Right lobe of liver (tissue), 6 donors: ENCODE measurements around the gene CHAF1A. TPM values are rescaled to one million over a fixed set of nuclear protein-coding genes. Genes with fewer than 3 reads are reported as not detected.

ENCODE experiments used
- ATAC-seq, 4 donors: fragments of 200-7000 bp; cut with Tn5 transposase; one replicate each; pipeline ENCODE4 v1.9.1; 2020; ENCODE audit warnings: mild to moderate bottlenecking in 4 of 4, moderate library complexity in 4 of 4
- DNase-seq, 3 donors: peaks; one replicate each; pipeline ENCODE4 v3.0.0-alpha.2; 2020
- H3K27ac ChIP-seq, 3 donors: fragments of 200-600 bp; one replicate each; pipeline ENCODE4 v1.8.0; 2022
- H3K27me3 ChIP-seq, 2 donors: fragments of 200-600 bp; one replicate each; pipeline ENCODE4 v1.8.0; 2022
- H3K36me3 ChIP-seq, 4 donors: fragments of 200-600 bp; sonication (generic) in 1 of 4; one replicate each; pipeline versions ENCODE4 v1.5.1 to v1.8.0; 2017 to 2022; ENCODE audit warnings: control low read depth in 1 of 4
- H3K4me1 ChIP-seq, 4 donors: fragments of 200-600 bp; sonication (generic) in 1 of 4; one replicate each; pipeline versions ENCODE4 v1.5.1 to v1.8.0; 2017 to 2022; ENCODE audit warnings: control low read depth in 1 of 4
- H3K4me3 ChIP-seq, 3 donors: fragments of 200-600 bp; one replicate each; pipeline ENCODE4 v1.8.0; 2022
- H3K9me3 ChIP-seq, 4 donors: fragments of 200-600 bp; sonication (generic) in 1 of 4; one replicate each; pipeline versions ENCODE4 v1.5.1 to v1.8.0; 2017 to 2022; ENCODE audit warnings: control low read depth in 1 of 4
- POLR2A ChIP-seq: fragments of 450-650 bp; IDR thresholded peaks from one replicate; pipeline ENCODE4 v1.6.1; 2017; ENCODE audit warnings: antibody characterized with exemption, mild to moderate bottlenecking
- WGBS: methylation state at CpG from one replicate; pipeline ENCODE4 v1.1.6; 2018; ENCODE audit warnings: low coverage, low lambda C conversion rate; ENCODE audit not compliant: insufficient coverage; ENCODE audit errors: missing lambda C conversion rate; 5-methylcytosine and 5-hydroxymethylcytosine counted together
- intact Hi-C, 2 donors: fragments of 100-400 bp; cut with DNase I; formaldehyde crosslinking; loops; one replicate each; pipeline versions ENCODE4 v1.11.2 to v1.14.1; 2022
- total RNA-seq, 6 experiments: library from RNA; depleted of rRNA in 2 of 6; stranded (reverse); fragments of >200 nt in 2 of 6; fragmentation: NEBNext Ultra II Directional in 3 of 6; extraction: Animal tissue kit (Norgen Biotek cat#: 25700) in 3 of 6; gene quantifications; one replicate each; pipeline versions ENCODE4 v1.1.0 to v1.2.4, GENCODE V29; 2016 to 2023
- TF ChIP-seq, protein P1 (sequence below), 4 donors: fragments of 200-600 bp in 3 of 4; fragments of 450-650 bp in 1 of 4; IDR thresholded peaks; one replicate each; pipeline versions ENCODE4 v1.5.1 to v1.8.0; 2016 to 2022; ENCODE audit warnings: antibody characterized with exemption in 4 of 4, mild to moderate bottlenecking in 2 of 4
- donor health status: DM: no; HTN: yes; CAD: no.
- donor health status: DM: no; HTN: no; CAD: no.
- donor health status: DM: no; HTN: no; CAD: no.
- donor health status: DM: no; HTN: yes; CAD: no.
- donor health status: DM: no; HTN: yes; CAD: no.

Gene CHAF1A
- total RNA-seq, 6 experiments from 2014 or later = 3.1 to 9.2 (median 3.5) TPM

DNA sequence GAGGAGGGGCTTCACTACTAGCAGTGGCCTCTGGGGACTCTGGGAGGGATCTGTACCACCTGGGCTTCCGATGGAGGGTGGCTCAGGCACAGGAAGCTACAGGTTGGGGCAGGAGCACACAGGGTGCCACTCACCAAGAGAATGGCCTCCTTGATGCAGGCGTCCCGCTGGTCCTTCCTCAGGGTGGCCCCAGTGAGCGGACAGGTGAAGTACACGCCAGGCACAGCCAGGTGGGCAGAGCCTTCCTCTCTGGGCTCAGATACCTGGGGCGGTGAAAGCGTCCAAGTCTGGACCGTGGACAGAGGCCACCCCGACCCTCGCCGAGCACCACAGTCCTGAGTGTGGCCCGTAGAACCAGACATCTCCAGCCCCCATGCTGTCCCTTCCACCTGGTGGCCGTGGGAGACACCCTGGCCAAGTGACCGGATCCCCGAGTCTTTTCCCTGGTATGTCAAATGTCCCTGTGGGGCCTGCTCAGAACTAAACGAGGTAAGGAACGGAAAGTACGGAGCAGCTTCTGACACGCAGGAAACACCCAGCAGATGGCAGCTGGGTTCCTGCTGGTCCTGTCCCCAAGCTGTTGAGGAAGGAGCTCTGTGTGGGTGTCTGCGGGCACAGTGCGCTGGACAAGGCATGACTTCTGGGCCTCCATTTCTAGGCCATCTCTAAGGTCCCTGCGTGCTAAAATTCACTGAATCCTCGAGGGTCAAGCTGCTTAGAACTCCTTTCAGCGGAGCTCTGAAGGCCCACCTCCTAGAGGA is 50.0 kb downstream of the CHAF1A start:
- H3K9me3 ChIP-seq = no peaks in the 10 kb centered on the region
- no peak for DNase-seq
- no peak overlapping the region for H3K4me3 ChIP-seq
- intact Hi-C loops = loop anchor here in 1 of 2 donors (10.0 kb wide), 1 partner anchor 48 kb away; the partner anchor contains the start of genes CHAF1A and SH3GL1
- H3K4me1 ChIP-seq = peaks cover 0 to 23% (median 8%) of the 10 kb centered on the region in 4 donors
- no peak overlapping the region for H3K27ac ChIP-seq
- no peaks in the 10 kb centered on the region for H3K27me3 ChIP-seq
- TF ChIP-seq, protein P1, sequence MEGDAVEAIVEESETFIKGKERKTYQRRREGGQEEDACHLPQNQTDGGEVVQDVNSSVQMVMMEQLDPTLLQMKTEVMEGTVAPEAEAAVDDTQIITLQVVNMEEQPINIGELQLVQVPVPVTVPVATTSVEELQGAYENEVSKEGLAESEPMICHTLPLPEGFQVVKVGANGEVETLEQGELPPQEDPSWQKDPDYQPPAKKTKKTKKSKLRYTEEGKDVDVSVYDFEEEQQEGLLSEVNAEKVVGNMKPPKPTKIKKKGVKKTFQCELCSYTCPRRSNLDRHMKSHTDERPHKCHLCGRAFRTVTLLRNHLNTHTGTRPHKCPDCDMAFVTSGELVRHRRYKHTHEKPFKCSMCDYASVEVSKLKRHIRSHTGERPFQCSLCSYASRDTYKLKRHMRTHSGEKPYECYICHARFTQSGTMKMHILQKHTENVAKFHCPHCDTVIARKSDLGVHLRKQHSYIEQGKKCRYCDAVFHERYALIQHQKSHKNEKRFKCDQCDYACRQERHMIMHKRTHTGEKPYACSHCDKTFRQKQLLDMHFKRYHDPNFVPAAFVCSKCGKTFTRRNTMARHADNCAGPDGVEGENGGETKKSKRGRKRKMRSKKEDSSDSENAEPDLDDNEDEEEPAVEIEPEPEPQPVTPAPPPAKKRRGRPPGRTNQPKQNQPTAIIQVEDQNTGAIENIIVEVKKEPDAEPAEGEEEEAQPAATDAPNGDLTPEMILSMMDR (IDR thresholded peaks at IDR 0.05) = no peak
- TF ChIP-seq POLR2A = no peak
- peaks cover 0 to 40% (median 19%) of the 10 kb centered on the region in 4 donors for H3K36me3 ChIP-seq
- no peak for ATAC-seq
- WGBS = 83% methylated on average over 13 of the region's 24 CpGs

DNA sequence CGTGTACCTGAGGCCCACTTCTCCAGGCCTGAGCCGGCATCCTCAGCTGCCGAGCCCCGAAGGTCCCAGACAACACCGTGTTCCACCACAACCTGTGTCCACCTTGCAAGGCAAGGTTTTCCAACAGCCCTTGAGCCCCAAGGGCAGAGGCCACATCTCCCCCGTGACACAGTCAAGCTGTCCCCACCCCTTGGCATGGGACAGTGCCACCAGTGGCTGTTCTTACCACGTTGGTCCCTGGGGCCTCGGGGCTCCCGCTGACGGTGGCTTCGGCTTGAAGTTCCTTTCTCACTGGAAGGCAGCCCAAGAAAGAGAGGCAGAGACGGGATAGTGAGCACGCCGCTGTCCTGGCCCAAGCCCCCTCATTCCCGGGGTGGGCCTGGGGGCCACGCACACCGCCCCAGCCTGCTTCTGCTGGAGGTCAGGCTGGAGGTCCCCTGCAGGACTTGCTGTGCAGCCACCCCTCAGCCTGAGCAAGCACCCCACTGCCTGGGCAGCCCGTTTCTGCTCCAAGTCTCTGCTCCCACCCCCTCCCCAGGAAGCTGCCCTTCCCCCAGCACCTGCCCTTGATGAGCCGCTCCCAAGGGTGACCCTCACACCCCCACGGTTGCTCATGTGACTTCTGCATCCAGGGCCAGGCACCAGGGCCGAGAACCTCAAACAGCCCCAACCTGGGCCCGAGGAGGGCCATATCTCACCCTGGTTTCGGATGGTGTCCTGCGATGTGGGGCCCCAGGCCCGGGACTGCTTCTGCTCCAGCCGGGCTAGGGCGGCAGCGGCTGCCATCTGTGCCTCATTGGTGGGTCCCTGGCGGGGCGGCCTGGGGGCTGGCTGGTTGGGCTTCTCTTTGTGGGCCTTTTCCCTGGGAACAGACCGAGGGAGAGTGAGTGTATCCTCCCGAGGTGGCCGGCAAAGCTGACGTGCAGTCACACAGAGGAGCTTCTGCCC is 51.1 kb downstream of the CHAF1A start:
- no peak for ATAC-seq
- WGBS = 70% methylated on average over 2 of the region's 34 CpGs
- peaks cover 0 to 33% (median 14%) of the 10 kb centered on the region in 4 donors for H3K36me3 ChIP-seq

DNA sequence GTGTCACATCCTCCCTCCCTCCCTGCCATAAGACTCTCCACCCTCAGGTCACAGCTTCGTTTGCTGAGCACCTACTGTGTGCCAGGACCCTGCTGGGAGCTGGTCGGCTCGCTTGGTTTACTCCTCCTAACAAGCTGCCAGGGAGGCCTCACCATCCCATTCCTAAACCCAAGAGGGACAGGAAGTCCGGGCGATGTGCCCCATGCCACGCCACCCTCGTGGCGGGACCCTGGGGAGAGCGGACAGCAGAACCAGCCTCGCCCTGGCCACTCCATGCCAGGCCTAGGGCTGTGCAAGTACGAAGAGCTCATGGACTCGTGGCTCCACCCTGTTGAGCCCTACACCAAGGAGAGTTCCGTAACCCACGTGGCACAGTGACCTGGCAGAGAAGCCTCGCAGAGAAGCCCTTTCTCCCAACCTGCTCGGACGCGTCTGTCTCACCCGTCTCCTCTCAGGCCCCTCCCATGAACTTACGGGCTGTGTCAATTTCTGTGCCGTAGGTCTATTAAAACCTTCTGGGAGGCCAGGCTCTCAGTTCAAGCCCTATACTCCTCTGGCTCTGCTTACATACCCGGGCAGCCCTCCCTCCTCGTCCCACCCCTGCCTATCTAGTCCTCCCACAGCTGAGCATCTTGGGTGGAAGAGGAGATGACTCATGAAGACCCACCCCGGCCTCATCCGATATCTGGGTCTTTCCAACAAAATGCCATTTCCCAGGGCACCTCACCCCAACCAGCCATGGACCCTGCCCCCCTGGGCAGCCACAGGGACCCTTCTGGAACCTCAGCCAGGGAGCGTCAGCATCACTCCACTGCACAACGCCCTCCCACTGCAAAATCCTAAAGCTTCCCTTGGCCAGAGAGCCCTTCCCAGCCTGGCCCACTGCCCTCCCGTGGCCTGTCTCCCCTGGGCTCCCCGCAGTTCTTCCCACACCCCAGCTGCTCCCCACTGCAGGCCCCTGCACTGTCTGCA is 52.6 kb downstream of the CHAF1A start:
- no peak overlapping the region for H3K4me3 ChIP-seq
- no peaks in the 10 kb centered on the region for H3K27me3 ChIP-seq
- H3K36me3 ChIP-seq = peaks cover 0 to 33% (median 14%) of the 10 kb centered on the region in 4 donors
- ATAC-seq (no peak), DNase-seq (no peak)
- no peak overlapping the region for H3K27ac ChIP-seq
- 67% methylated on average over 11 of the region's 29 CpGs for WGBS
- no peaks in the 10 kb centered on the region for H3K9me3 ChIP-seq
- intact Hi-C loops = loop anchor here in 1 of 2 donors (10.0 kb wide), 1 partner anchor 50 kb away; the partner anchor contains the start of genes CHAF1A and SH3GL1
- TF ChIP-seq POLR2A = no peak
- TF ChIP-seq, protein P1 (IDR thresholded peaks at IDR 0.05) = no peak
- peaks cover 0 to 6% (median 0%) of the 10 kb centered on the region in 4 donors for H3K4me1 ChIP-seq

More for the DNA sequence above, 51.1 kb downstream of the CHAF1A start:
- Histone ChIP-seq H3K4me3 (no peak overlapping the region), H3K4me1 (peaks cover 0 to 19% (median 7%) of the 10 kb centered on the region in 4 donors), H3K27me3 (no peaks in the 10 kb centered on the region), H3K27ac (no peak overlapping the region), H3K9me3 (no peaks in the 10 kb centered on the region)
- TF ChIP-seq, protein P1 (IDR thresholded peaks at IDR 0.05) = no peak
- TF ChIP-seq POLR2A = no peak
- no peak for DNase-seq
- intact Hi-C loops = loop anchor here in 1 of 2 donors (10.0 kb wide), 1 partner anchor 49 kb away; the partner anchor contains the start of genes CHAF1A and SH3GL1
